ENCODE data around the gene HADHA. TPM values are rescaled to one million over a fixed set of nuclear protein-coding genes. Genes with fewer than 3 reads are reported as not detected.

HADHA gene
- total RNA-seq, 1 experiment from 2014 or later: 101 TPM

DNA sequence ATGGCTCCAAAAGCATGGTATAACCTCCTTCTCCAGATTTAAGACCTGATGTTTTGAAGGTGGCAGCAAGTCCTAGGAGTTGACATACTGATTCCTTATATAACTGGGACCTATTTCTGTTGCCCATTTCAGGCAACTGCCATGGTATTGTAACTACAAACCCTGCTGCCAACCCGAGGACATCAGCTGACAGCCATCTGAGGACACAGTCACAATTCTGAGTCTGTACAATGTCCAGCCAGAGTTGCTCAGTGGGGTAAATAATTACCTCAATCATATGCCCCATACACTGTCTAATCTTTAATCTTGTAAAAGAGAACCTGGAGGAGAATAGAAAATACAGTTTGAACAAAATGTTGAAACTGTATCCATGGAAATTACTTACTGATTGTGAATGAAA lies 80.2 kb downstream of the HADHA start:
- CTCF ChIA-PET: no interaction called here
- ATAC-seq: no peak

More for the DNA sequence above, 80.2 kb downstream of the HADHA start:
- DNase-seq (ENCODE audit: low read depth, low spot score): no peak
- intact Hi-C loops (cut with micrococcal nuclease): no loop called here
- Histone ChIP-seq H3K9ac (ENCODE audit: low read length) (no peak overlapping the region), H3K9me2 (ENCODE audit: insufficient read depth) (no peaks in the 10 kb centered on the region), H4K20me1 (ENCODE audit: insufficient read depth) (no peaks in the 10 kb centered on the region), H3K9me3 (ENCODE audit: control insufficient read depth in 1 of 2, insufficient read depth in 1 of 2, low read depth in 1 of 2, low read length in 2 of 2) (no peaks in the 10 kb centered on the region), H3K27ac (ENCODE audit: low read depth, low read length) (no peak overlapping the region), H3K36me3 (ENCODE audit: control insufficient read depth in 1 of 2, insufficient read depth in 2 of 2, low read length in 2 of 2) (no peaks in the 10 kb centered on the region), H3K79me2 (ENCODE audit: insufficient read depth, low read length) (no peaks in the 10 kb centered on the region), H3K4me1 (ENCODE audit: control insufficient read depth in 1 of 2, insufficient read depth in 2 of 2, low read length in 2 of 2) (no peaks in the 10 kb centered on the region), H3K4me3 (replicated peaks in 1 of 2; ENCODE audit: low read depth in 1 of 2, low read length in 2 of 2) (no peak overlapping the region), H3K4me2 (ENCODE audit: low read length) (no peak overlapping the region), H3K27me3 (ENCODE audit: insufficient read depth, low read length) (no peaks in the 10 kb centered on the region), H2AFZ (ENCODE audit: low read depth, low read length, poor library complexity, severe bottlenecking) (no peak overlapping the region)
- BruUV-seq (replicated peaks): no TSS peak
- ChIA-PET RAD21 (ENCODE audit: low non-redundant PET in 1 of 2, low total read pairs in 2 of 2, uncharacterized antibody in 2 of 2, unreplicated experiment in 2 of 2) (no interaction called here), POLR2A (no interaction called here)
- TF ChIP-seq ZBTB33 (IDR thresholded peaks at IDR 0.05; ENCODE audit: extremely low read depth, insufficient replicate concordance, low read length): no peak
- TF ChIP-seq EZH2phosphoT487 (IDR thresholded peaks at IDR 0.05; ENCODE audit: borderline replicate concordance): no peak
- no peak for TF ChIP-seq ZNF274 (IDR thresholded peaks at IDR 0.05; ENCODE audit: low read depth, low read length)
- no peak for TF ChIP-seq EGR1 (IDR thresholded peaks at IDR 0.05; ENCODE audit: low read depth)
- TF ChIP-seq ELF1 (IDR thresholded peaks at IDR 0.05; ENCODE audit: borderline replicate concordance, low read depth): no peak
- no peak for TF ChIP-seq EZH2 (IDR thresholded peaks at IDR 0.05)
- TF ChIP-seq POLR2AphosphoS5 (IDR thresholded peaks at IDR 0.05; ENCODE audit: low read depth, low read length): no peak
- TF ChIP-seq SIN3A (IDR thresholded peaks at IDR 0.05; ENCODE audit: low read depth): no peak
- no peak for TF ChIP-seq SP1 (IDR thresholded peaks at IDR 0.05; ENCODE audit: low read depth)
- no peak for TF ChIP-seq YY1 (IDR thresholded peaks at IDR 0.05; ENCODE audit: extremely low read depth, insufficient replicate concordance, low read depth, low read length)
- TF ChIP-seq, protein P1, sequence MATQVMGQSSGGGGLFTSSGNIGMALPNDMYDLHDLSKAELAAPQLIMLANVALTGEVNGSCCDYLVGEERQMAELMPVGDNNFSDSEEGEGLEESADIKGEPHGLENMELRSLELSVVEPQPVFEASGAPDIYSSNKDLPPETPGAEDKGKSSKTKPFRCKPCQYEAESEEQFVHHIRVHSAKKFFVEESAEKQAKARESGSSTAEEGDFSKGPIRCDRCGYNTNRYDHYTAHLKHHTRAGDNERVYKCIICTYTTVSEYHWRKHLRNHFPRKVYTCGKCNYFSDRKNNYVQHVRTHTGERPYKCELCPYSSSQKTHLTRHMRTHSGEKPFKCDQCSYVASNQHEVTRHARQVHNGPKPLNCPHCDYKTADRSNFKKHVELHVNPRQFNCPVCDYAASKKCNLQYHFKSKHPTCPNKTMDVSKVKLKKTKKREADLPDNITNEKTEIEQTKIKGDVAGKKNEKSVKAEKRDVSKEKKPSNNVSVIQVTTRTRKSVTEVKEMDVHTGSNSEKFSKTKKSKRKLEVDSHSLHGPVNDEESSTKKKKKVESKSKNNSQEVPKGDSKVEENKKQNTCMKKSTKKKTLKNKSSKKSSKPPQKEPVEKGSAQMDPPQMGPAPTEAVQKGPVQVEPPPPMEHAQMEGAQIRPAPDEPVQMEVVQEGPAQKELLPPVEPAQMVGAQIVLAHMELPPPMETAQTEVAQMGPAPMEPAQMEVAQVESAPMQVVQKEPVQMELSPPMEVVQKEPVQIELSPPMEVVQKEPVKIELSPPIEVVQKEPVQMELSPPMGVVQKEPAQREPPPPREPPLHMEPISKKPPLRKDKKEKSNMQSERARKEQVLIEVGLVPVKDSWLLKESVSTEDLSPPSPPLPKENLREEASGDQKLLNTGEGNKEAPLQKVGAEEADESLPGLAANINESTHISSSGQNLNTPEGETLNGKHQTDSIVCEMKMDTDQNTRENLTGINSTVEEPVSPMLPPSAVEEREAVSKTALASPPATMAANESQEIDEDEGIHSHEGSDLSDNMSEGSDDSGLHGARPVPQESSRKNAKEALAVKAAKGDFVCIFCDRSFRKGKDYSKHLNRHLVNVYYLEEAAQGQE (IDR thresholded peaks at IDR 0.05; ENCODE audit: low read depth): no peak

All from HCT116 (cell line).